ENCODE results near the gene MDK. TPM values are rescaled to one million over a fixed set of nuclear protein-coding genes. Genes with fewer than 3 reads are reported as not detected.

The MDK gene
- total RNA-seq, 2 experiments from 2014 or later = 3.5 to 4.1 TPM

- no peaks in the 10 kb centered on the region for H3K4me1 Mint-ChIP-seq
- no peak for DNase-seq
- no peak overlapping the region for H3K27ac Mint-ChIP-seq
- no peaks in the 10 kb centered on the region for H3K9me3 Mint-ChIP-seq
- no peaks in the 10 kb centered on the region for H3K27me3 Mint-ChIP-seq
- H3K4me3 Mint-ChIP-seq = no peak overlapping the region
- peaks cover 24% of the 10 kb centered on the region for H3K36me3 Mint-ChIP-seq (ENCODE audit: low read depth)
- POLR2A ChIA-PET = no interaction called here
- CTCF ChIA-PET = no interaction called here
Measured at GRCh38 chr11:46429717-46430116, 48.2 kb downstream of the MDK start.

DNA sequence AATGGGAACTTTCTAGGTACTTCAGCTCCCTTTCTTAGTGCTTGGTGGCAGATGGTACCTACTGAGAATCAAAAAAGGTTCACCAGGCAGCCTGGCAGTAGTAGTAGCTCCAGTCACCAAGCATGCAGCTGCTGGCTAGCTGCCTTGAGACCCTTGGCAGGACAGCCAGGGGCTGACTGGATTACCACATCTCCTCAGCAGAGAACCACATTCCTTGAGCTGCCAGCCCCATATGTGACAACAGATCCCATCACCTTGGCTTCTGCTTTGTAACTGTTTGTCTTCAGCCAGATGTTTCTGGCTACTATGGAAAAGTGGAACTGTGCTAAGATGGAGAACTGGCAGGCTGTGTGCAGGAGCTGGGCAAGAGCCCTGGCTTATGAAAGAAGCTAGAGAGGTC lies 49.7 kb downstream of the MDK start:
- ChIA-PET POLR2A (no interaction called here), CTCF (interaction anchor here (0.5 kb wide), 1 partner anchor 422 kb away, joined by 3 read pairs; no protein-coding TSS in a partner anchor)
- DNase-seq = no peak
- Mint-ChIP-seq H3K9me3 (no peaks in the 10 kb centered on the region), H3K4me1 (no peaks in the 10 kb centered on the region), H3K27ac (no peak overlapping the region), H3K27me3 (no peaks in the 10 kb centered on the region), H3K36me3 (ENCODE audit: low read depth) (peaks cover 24% of the 10 kb centered on the region), H3K4me3 (no peak overlapping the region)

Other genes starting within 250 kb of the MDK start
- not detected for gene CREB3L1, start 104.0 kb upstream of the MDK start, total RNA-seq
- 100 to 1,000 TPM; 141 to 143 TPM for gene DGKZ, start 34.2 kb upstream of the MDK start, total RNA-seq
- under 1 TPM; 0.30 to 0.38 TPM for gene CHRM4, start 10.1 kb downstream of the MDK start, total RNA-seq
- 10 to 100 TPM; 34.6 to 35.5 TPM for gene AMBRA1, start 212.4 kb downstream of the MDK start, total RNA-seq
- 1 to 10 TPM; 5.6 to 7.3 TPM for gene HARBI1, start 235.6 kb downstream of the MDK start, total RNA-seq
- gene ATG13, start 235.9 kb downstream of the MDK start, total RNA-seq = 10 to 100 TPM; 70.4 to 72.1 TPM

Measured in activated CD4-positive, alpha-beta memory T cell treated with anti-CD3 and anti-CD28 coated beads, Interleukin-2, amount 10 ng/mL, durations not matched to agents 7 days and 5 days (primary cell).